Coronary artery (tissue), 2 donors: ENCODE results near the gene NSD1.

Experiments
- DNase-seq: peaks from one replicate; pipeline ENCODE4 v3.0.0-alpha.2; 2017; ENCODE audit warnings: low spot score
- H3K27ac ChIP-seq, 2 donors: fragments of 200-600 bp; sonication (generic); one replicate each; pipeline ENCODE4 v1.5.1; 2016 to 2019
- H3K4me3 ChIP-seq: fragments of 200-600 bp; sonication (generic); 2 replicates; pipeline ENCODE4 v1.5.1; 2016; ENCODE audit warnings: mild to moderate bottlenecking, moderate library complexity
- TF ChIP-seq, protein P1 (sequence below): fragments of 200-600 bp; sonication (generic); IDR thresholded peaks from one replicate; pipeline ENCODE4 v1.5.1; 2019; ENCODE audit warnings: antibody characterized with exemption

Gene NSD1

DNA sequence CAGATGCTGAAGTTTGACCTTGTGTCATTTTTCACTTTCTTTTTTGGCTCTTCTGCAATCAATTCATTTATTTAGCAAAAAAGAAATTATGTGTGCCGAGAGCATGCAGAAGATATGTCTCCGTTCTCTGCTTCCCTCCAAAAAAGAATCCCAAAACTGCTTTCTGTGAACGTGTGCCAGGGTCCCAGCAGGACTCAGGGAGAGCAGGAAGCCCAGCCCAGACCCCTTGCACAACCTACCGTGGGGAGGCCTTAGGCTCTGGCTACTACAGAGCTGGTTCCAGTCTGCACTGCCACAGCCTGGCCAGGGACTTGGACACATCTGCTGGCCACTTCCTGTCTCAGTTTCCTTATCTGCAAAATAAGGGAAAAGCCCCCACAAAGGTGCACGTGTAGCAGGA is 44.4 kb upstream of the NSD1 start:
- no peak overlapping the region for H3K4me3 ChIP-seq
- DNase-seq, result no peak
- TF ChIP-seq, protein P1, sequence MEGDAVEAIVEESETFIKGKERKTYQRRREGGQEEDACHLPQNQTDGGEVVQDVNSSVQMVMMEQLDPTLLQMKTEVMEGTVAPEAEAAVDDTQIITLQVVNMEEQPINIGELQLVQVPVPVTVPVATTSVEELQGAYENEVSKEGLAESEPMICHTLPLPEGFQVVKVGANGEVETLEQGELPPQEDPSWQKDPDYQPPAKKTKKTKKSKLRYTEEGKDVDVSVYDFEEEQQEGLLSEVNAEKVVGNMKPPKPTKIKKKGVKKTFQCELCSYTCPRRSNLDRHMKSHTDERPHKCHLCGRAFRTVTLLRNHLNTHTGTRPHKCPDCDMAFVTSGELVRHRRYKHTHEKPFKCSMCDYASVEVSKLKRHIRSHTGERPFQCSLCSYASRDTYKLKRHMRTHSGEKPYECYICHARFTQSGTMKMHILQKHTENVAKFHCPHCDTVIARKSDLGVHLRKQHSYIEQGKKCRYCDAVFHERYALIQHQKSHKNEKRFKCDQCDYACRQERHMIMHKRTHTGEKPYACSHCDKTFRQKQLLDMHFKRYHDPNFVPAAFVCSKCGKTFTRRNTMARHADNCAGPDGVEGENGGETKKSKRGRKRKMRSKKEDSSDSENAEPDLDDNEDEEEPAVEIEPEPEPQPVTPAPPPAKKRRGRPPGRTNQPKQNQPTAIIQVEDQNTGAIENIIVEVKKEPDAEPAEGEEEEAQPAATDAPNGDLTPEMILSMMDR, result no peak
- no peak overlapping the region for H3K27ac ChIP-seq

DNA sequence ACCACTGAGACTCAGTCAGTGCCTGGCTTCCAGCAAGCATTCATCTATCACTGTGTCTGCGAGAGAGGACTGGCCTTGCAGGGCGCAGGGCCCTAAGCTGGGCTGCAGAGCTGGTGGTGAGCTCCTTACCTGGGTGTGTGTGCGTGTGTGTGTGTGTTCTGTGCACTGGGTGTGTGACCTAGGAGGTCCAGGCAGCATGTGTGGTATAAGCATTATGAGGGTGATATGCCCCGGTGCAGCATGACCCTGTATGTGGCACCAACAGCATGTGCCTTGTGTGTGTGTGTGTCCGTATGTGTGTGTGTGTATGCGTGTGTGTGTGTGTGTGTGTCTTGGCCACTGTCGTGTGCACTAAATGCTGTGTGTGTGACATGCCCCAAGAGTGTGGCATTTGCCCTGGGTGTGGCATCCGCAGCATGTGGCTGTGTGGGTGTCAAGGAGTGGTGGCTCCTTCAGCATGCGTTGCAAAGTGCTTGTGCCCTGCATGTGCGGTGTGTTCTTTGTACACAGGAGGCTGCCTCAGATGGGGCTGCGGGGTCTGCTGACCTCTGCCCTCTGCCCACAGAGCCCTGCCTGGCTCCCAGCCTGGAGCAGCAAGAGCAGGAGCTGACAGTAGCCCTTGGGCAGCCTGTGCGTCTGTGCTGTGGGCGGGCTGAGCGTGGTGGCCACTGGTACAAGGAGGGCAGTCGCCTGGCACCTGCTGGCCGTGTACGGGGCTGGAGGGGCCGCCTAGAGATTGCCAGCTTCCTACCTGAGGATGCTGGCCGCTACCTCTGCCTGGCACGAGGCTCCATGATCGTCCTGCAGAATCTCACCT is 43.5 kb upstream of the NSD1 start:
- no peak for DNase-seq
- Histone ChIP-seq H3K27ac (no peak overlapping the region), H3K4me3 (no peak overlapping the region)
- TF ChIP-seq, protein P1, result no peak

DNA sequence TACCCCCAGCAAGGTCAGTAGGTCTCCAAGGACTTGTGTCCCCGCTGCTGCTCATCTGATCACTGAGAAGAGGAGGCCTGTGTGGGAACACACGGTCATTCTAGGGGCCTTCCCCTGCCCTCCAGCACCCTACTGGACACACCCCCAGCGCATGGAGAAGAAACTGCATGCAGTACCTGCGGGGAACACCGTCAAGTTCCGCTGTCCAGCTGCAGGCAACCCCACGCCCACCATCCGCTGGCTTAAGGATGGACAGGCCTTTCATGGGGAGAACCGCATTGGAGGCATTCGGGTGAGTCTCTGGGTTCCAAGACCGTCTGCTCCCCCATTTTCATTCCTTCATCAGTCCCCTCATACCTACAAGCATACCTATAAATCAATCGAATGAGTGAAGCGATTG is 42.8 kb upstream of the NSD1 start:
- Histone ChIP-seq H3K27ac (no peak overlapping the region), H3K4me3 (no peak overlapping the region)
- DNase-seq, result no peak
- TF ChIP-seq, protein P1, result no peak

DNA sequence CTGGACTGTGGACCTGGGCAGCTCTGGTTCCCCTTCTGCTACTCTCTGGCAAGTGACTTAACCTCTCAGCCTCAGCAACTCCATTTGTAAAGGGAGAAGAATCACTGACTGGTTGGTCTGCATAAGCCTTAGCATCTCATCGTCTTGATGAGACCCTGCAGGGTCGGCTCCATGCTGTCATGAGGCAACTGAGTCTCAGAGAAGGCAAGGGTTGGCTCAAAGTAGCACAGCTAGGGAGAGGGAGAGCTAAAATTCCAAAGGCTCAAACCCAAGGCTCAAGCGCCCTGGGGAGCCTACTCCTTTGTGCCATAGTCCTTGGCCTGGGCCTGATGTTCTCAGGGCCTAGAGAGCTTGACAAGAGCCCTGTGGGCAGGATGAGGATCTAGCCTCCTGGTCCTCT is 42.3 kb upstream of the NSD1 start:
- TF ChIP-seq, protein P1, result no peak
- H3K4me3 ChIP-seq, result no peak overlapping the region
- H3K27ac ChIP-seq, result no peak overlapping the region
- DNase-seq, result no peak

DNA sequence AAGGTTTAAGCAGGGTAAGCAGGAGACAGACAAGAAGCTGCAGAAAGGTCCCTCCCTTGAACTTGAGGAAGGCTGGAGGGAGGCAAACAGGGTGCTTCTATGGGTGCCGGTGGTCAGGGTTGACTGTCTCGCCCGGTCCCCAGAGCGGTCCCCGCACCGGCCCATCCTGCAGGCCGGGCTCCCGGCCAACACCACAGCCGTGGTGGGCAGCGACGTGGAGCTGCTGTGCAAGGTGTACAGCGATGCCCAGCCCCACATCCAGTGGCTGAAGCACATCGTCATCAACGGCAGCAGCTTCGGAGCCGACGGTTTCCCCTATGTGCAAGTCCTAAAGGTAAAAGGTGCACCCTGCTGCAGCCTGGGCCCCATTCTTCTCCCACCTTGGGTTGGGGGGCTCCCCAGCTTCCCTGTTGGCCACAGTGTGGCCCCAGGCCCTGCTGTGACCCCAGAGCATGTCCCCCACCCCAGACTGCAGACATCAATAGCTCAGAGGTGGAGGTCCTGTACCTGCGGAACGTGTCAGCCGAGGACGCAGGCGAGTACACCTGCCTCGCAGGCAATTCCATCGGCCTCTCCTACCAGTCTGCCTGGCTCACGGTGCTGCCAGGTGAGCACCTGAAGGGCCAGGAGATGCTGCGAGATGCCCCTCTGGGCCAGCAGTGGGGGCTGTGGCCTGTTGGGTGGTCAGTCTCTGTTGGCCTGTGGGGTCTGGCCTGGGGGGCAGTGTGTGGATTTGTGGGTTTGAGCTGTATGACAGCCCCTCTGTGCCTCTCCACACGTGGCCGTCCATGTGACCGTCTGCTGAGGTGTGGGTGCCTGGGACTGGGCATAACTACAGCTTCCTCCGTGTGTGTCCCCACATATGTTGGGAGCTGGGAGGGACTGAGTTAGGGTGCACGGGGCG is 41.1 kb upstream of the NSD1 start:
- H3K27ac ChIP-seq, result no peak overlapping the region
- no peak for DNase-seq
- TF ChIP-seq, protein P1, result no peak
- no peak overlapping the region for H3K4me3 ChIP-seq

DNA sequence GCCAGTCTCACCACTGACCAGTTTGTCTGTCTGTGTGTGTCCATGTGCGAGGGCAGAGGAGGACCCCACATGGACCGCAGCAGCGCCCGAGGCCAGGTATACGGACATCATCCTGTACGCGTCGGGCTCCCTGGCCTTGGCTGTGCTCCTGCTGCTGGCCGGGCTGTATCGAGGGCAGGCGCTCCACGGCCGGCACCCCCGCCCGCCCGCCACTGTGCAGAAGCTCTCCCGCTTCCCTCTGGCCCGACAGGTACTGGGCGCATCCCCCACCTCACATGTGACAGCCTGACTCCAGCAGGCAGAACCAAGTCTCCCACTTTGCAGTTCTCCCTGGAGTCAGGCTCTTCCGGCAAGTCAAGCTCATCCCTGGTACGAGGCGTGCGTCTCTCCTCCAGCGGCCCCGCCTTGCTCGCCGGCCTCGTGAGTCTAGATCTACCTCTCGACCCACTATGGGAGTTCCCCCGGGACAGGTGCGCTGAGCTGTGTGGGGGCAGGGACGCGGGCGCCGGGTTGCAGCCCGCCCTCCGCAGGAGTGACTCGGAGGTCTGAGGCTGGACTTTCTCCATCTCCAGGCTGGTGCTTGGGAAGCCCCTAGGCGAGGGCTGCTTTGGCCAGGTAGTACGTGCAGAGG is 40.4 kb upstream of the NSD1 start:
- TF ChIP-seq, protein P1, result no peak
- Histone ChIP-seq H3K27ac (no peak overlapping the region), H3K4me3 (no peak overlapping the region)
- peak; percentile 62 for DNase-seq
